ENCODE data around the gene GGTA1.
"Not testable (repeated sequence)": the region's sequence is repeated elsewhere in the genome, so short reads cannot be mapped to it uniquely, and the experiment has no call there.

The GGTA1 gene

GRCh38 chr9:121499427-121500164 lies at the start of gene GGTA1:
Gene GGTA1 (minus strand): TSS chr9:121499844. CDS start chr9:121467922, 31,922 bp downstream.
- Mint-ChIP-seq H3K9me3 (no peaks in the 10 kb centered on the region), H3K4me1 (ENCODE audit: low read depth) (peaks cover 56% of the 10 kb centered on the region), H3K36me3 (ENCODE audit: low read depth) (peaks cover 73% of the 10 kb centered on the region), H3K27ac (peak within 1 kb of the TSS; percentile 97), H3K27me3 (no peaks in the 10 kb centered on the region), H3K4me3 (peak within 1 kb of the TSS; percentile 98)
- intact Hi-C loops (cut with micrococcal nuclease): loop anchor here (2.0 to 5.0 kb wide), 3 partner anchors 15 to 37 kb away; no protein-coding TSS in a partner anchor

GRCh38 chr9:121548666-121549065 lies 49.0 kb upstream of the GGTA1 start:
- Mint-ChIP-seq H3K36me3 (ENCODE audit: low read depth) (no peaks in the 10 kb centered on the region), H3K9me3 (no peaks in the 10 kb centered on the region), H3K27me3 (peaks cover 45% of the 10 kb centered on the region), H3K4me1 (ENCODE audit: low read depth) (no peaks in the 10 kb centered on the region), H3K4me3 (no peak overlapping the region), H3K27ac (no peak overlapping the region)
- intact Hi-C loops (cut with micrococcal nuclease): no loop called here

- no peaks in the 10 kb centered on the region for H3K4me1 Mint-ChIP-seq (ENCODE audit: low read depth)
- H3K27me3 Mint-ChIP-seq: peaks cover 51% of the 10 kb centered on the region
- H3K27ac Mint-ChIP-seq: no peak overlapping the region
Measured at GRCh38 chr9:121545875-121546423, 46.3 kb upstream of the GGTA1 start.

DNA sequence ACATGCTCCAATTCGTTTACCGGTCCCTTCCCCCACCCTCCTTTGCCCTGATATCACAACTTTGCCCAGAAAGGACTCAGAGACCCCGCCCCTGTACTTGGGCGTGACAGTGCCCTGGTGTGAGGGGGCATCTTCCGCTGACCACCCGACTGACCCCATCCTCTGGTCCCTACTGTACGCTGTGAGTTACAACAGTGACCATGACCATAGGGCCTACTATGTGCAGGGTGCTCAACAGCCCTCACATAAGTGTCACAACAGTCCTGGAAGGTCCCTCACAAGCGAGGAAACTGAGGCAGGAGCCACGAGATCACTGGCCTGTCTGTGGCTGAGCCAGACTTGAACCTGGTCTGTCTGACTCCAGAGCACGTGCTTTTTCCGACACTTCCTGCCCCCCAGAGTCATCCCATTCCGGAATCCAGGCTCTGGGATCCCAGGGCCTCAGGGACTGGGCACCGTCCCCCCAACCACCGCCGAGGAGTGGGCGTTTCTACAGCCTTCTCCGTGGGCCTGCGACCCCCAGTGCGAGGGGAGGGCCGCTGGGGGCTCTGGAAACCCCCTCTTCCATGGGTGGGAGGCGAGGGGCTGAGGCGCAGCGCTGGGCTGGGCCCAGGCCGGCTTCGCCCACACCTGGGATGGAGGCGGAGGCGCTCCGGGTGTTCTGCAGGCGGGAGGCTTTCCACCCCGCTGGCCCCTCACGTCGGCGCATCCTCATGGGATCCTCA lies 45.7 kb upstream of the GGTA1 start:
- H3K27ac Mint-ChIP-seq: no peak overlapping the region
- no peak overlapping the region for H3K4me3 Mint-ChIP-seq
- no peaks in the 10 kb centered on the region for H3K4me1 Mint-ChIP-seq (ENCODE audit: low read depth)
- no peaks in the 10 kb centered on the region for H3K9me3 Mint-ChIP-seq
- H3K27me3 Mint-ChIP-seq: peaks cover 53% of the 10 kb centered on the region
- no peaks in the 10 kb centered on the region for H3K36me3 Mint-ChIP-seq (ENCODE audit: low read depth)
- intact Hi-C loops (cut with micrococcal nuclease): no loop called here

More at GRCh38 chr9:121545875-121546423, 46.3 kb upstream of the GGTA1 start:
- intact Hi-C loops (cut with micrococcal nuclease): loop anchor here (1.0 kb wide), 1 partner anchor 446 kb away; no protein-coding TSS in a partner anchor
- no peaks in the 10 kb centered on the region for H3K36me3 Mint-ChIP-seq (ENCODE audit: low read depth)
- no peaks in the 10 kb centered on the region for H3K9me3 Mint-ChIP-seq
- H3K4me3 Mint-ChIP-seq: no peak overlapping the region

DNA sequence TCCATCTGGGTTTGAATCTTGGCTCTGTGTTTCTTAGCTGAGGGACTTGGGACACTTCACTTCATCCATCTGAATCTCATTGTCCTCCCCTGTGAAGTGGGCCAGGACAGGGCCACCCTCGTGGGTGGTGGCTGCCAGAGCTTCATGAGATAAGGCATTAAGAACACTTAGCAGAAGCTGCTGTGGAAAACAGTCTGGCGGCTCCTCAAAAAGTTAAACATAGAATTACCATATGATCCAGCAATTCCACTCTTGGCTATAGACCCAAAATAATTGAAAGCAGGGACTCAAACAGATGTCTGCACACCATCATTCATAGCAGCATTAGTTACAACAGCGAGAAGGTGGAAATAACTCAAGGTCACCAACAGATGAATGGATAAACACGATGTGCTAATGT lies 42.4 kb upstream of the GGTA1 start:
- Mint-ChIP-seq H3K27me3 (peaks cover 35% of the 10 kb centered on the region), H3K36me3 (ENCODE audit: low read depth) (no peaks in the 10 kb centered on the region), H3K27ac (peak overlapping the region; percentile 52), H3K4me1 (ENCODE audit: low read depth) (peaks cover 14% of the 10 kb centered on the region), H3K9me3 (no peaks in the 10 kb centered on the region), H3K4me3 (no peak overlapping the region)
- intact Hi-C loops (cut with micrococcal nuclease): no loop called here

DNA sequence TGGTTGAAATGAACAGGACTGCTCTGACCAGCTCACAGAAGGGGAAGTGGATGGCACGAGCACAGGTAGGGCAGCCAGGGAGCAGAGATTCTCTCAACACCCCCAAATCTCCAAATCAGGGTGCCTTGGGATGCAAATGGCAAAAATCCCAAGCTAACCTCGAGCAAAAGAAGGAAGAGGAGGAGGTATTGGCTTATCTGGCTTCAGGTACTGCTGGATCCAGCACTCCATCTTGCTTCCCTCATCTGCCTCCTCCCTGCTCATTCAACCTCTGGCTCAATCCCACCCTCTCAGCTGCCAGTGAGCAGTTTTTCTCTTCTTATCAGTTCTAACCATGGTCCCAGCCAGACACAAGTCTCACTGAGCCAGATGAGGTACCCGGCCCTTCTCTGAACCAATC lies 41.6 kb upstream of the GGTA1 start:
- intact Hi-C loops (cut with micrococcal nuclease): no loop called here
- Mint-ChIP-seq H3K4me3 (no peak overlapping the region), H3K27ac (no peak overlapping the region), H3K9me3 (no peaks in the 10 kb centered on the region), H3K27me3 (peaks cover 28% of the 10 kb centered on the region), H3K36me3 (ENCODE audit: low read depth) (no peaks in the 10 kb centered on the region), H3K4me1 (ENCODE audit: low read depth) (peaks cover 18% of the 10 kb centered on the region)

DNA sequence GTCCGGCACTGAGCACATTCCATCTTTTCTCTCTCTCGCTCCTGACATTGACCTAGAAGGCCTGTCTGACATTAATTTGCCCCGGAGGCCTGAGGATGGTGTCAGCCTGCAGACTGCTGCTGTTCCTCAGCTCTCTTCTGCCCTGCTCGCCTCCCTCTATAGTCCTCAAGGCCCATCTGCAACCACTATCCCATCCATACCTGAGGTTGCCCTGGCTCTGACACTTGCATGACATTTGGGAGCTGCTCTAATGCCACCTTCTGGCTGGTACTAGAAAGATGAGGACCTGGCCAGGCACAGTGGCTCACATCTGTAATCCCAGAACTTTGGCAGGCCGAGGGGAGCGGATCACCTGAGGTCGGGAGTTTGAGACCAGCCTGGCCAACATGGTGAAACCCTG lies 38.6 kb upstream of the GGTA1 start:
- Mint-ChIP-seq H3K27ac (no peak overlapping the region), H3K27me3 (peaks cover 17% of the 10 kb centered on the region), H3K36me3 (ENCODE audit: low read depth) (no peaks in the 10 kb centered on the region), H3K4me3 (no peak overlapping the region), H3K9me3 (no peaks in the 10 kb centered on the region), H3K4me1 (ENCODE audit: low read depth) (peaks cover 23% of the 10 kb centered on the region)
- intact Hi-C loops (cut with micrococcal nuclease): loop anchor here (1.0 kb wide), 1 partner anchor 75 kb away; no protein-coding TSS in a partner anchor

- H3K27ac Mint-ChIP-seq: peak overlapping the region; percentile 88
- H3K27me3 Mint-ChIP-seq: peaks cover 14% of the 10 kb centered on the region
- intact Hi-C loops (cut with micrococcal nuclease): loop anchor here (2.0 kb wide), 1 partner anchor 36 kb away; no protein-coding TSS in a partner anchor
- H3K4me3 Mint-ChIP-seq: peak overlapping the region; percentile 60
- H3K9me3 Mint-ChIP-seq: no peaks in the 10 kb centered on the region
- H3K4me1 Mint-ChIP-seq (ENCODE audit: low read depth): peaks cover 29% of the 10 kb centered on the region
- no peaks in the 10 kb centered on the region for H3K36me3 Mint-ChIP-seq (ENCODE audit: low read depth)
Measured at GRCh38 chr9:121537283-121537682, 37.6 kb upstream of the GGTA1 start.

GRCh38 chr9:121532881-121533280 lies 33.2 kb upstream of the GGTA1 start:
- intact Hi-C loops (cut with micrococcal nuclease): no loop called here
- no peak overlapping the region for H3K4me3 Mint-ChIP-seq
- peaks cover 5% of the 10 kb centered on the region for H3K27me3 Mint-ChIP-seq
- H3K4me1 Mint-ChIP-seq (ENCODE audit: low read depth): peaks cover 42% of the 10 kb centered on the region
- no peaks in the 10 kb centered on the region for H3K9me3 Mint-ChIP-seq
- H3K36me3 Mint-ChIP-seq (ENCODE audit: low read depth): peaks cover 7% of the 10 kb centered on the region
- H3K27ac Mint-ChIP-seq: no peak overlapping the region

DNA sequence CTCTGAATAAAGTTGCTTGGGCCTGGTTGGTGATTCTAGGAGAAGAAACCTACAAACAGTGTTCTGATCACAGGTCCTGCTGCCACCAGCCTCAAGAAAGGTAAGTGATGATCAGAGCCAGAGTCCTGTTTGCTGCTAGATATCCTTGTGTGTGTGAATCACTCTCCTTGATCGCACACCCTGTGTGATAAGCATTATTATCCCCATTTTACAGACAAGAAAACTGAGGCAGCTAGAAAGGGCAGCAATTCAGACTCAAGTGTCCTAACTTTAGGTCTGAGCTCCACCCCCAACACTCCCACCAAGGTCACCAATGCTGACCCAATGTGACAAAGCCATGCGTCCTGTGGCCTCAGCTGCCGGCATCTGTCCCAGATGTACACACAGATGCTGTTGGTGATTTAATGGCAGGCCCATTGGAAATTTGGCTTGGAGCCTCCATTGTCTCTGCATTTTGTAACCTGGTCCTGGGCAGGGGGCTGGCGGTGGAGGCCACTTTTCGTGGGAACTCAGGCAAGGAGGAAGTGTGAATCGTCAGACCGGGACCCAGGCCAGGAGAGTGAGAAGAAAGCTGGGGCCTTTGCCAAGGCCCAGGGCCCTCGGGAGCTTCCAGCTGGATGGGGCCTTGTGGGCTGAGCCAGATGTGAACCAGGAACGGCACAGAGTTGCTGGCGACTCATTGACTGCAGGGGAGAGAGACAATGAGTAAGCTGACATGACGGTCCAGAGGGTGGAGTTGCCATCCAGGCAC lies 29.8 kb upstream of the GGTA1 start:
- H3K4me3 Mint-ChIP-seq: peak overlapping the region; percentile 11
- intact Hi-C loops (cut with micrococcal nuclease): no loop called here
- peak overlapping the region; percentile 83 for H3K27ac Mint-ChIP-seq

DNA sequence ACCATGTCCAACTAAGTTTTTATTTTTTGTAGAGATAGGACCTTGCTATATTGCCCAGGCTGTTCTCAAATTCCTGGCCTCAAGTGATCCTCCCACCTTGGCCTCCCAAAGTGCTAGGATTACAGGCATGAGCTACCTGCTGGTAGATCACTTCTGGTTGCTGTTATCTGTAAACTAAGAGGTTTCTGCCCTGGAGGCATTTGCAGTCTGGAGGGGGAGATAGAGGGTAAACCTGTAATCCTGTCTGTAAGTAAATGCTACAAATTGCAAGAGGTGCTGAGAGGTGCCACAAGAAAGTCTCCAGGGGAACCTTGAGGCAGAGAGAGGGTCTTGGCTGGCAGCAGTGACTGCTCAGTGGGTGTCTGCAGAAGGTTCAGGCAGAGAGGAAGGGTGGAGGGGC lies 29.0 kb upstream of the GGTA1 start:
- peaks cover 5% of the 10 kb centered on the region for H3K27me3 Mint-ChIP-seq
- H3K4me3 Mint-ChIP-seq: no peak overlapping the region
- peak overlapping the region; percentile 83 for H3K27ac Mint-ChIP-seq
- H3K36me3 Mint-ChIP-seq (ENCODE audit: low read depth): peaks cover 7% of the 10 kb centered on the region
- H3K4me1 Mint-ChIP-seq (ENCODE audit: low read depth): peaks cover 27% of the 10 kb centered on the region
- intact Hi-C loops (cut with micrococcal nuclease): no loop called here
- no peaks in the 10 kb centered on the region for H3K9me3 Mint-ChIP-seq

More for the DNA sequence above, 29.8 kb upstream of the GGTA1 start:
- Mint-ChIP-seq H3K4me1 (ENCODE audit: low read depth) (peaks cover 28% of the 10 kb centered on the region), H3K36me3 (ENCODE audit: low read depth) (peaks cover 7% of the 10 kb centered on the region), H3K9me3 (no peaks in the 10 kb centered on the region), H3K27me3 (peaks cover 5% of the 10 kb centered on the region)

GRCh38 chr9:121527371-121527770 lies 27.7 kb upstream of the GGTA1 start:
- Mint-ChIP-seq H3K36me3 (ENCODE audit: low read depth) (peaks cover 11% of the 10 kb centered on the region), H3K9me3 (peaks cover 5% of the 10 kb centered on the region), H3K27me3 (peaks cover 1% of the 10 kb centered on the region), H3K27ac (no peak overlapping the region), H3K4me3 (no peak overlapping the region), H3K4me1 (ENCODE audit: low read depth) (peaks cover 18% of the 10 kb centered on the region)
- intact Hi-C loops (cut with micrococcal nuclease): no loop called here

DNA sequence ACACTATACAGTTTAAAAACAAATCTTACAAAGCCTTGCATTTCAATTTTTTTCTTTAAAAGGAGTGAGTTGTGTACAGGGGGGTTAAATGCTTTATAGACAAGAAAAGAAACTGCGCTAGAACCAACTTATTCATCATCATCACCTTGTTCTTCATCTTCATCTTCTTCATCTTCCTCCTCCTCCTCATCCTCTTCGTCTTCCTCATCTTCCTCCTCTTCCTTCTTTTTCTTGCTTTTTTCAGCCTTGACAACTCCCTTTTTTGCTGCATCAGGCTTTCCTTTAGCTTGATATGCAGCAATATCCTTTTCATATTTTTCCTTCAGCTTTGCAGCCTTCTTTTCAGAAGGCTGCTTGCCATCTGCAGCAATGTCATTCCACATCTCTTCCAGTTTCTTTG lies 20.0 kb upstream of the GGTA1 start:
- H3K36me3 Mint-ChIP-seq (ENCODE audit: low read depth): peaks cover 24% of the 10 kb centered on the region
- H3K27me3 Mint-ChIP-seq; intact Hi-C loops (cut with micrococcal nuclease); H3K27ac Mint-ChIP-seq; H3K4me3 Mint-ChIP-seq: not testable (repeated sequence)
- H3K4me1 Mint-ChIP-seq (ENCODE audit: low read depth): peaks cover 15% of the 10 kb centered on the region
- peaks cover 16% of the 10 kb centered on the region for H3K9me3 Mint-ChIP-seq
